Middle frontal gyrus (tissue), 1 donor: ENCODE results near the gene ARID3C.

ENCODE experiments used
- DNase-seq: peaks from one replicate; pipeline ENCODE4 v3.0.0-alpha.2; 2015; ENCODE audit warnings: low spot score; ENCODE audit errors: extremely low spot score

The ARID3C gene

DNA sequence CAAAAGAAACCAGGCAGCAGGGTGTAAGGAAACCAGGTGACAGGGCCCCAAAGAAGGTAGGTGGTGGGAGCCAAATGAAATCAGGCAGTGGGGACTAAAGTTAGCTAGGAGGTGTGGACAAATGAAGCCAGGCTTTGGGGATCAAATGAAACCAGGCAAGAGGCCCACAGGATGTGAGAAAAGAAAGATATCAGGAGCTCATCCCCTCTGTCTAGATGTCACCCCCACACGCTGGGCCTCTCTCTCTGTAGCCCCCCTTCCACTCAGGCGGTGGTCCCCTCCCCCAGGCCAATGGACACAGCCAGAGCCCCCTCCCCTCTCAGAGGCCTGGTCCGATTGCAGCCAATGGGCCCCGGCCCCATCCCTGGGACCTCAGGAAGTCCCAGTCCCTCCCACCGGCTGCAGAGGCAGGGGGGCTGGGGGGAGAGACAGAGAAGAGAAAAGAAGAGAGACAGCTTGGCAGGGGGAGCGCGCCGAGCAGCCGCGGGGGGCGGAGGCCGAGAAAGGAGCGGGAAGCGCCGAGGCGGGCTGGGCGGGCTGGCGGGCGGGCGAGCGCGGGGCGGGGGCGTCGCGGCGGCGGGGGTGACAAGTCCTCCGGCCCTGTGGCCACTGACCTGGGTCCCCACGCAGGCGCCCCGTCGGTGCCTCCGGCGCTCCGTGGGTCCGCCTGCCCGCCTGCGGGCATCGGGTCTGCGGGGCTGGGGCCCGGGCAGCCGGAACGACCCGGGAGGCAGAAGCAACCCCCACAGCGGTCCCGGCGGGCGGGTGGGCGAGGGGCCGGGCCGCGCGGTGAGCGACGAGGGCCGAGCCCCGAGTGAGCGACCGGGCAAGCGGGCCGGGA lies 51.2 kb downstream of the ARID3C start:
- DNase-seq = no peak

DNA sequence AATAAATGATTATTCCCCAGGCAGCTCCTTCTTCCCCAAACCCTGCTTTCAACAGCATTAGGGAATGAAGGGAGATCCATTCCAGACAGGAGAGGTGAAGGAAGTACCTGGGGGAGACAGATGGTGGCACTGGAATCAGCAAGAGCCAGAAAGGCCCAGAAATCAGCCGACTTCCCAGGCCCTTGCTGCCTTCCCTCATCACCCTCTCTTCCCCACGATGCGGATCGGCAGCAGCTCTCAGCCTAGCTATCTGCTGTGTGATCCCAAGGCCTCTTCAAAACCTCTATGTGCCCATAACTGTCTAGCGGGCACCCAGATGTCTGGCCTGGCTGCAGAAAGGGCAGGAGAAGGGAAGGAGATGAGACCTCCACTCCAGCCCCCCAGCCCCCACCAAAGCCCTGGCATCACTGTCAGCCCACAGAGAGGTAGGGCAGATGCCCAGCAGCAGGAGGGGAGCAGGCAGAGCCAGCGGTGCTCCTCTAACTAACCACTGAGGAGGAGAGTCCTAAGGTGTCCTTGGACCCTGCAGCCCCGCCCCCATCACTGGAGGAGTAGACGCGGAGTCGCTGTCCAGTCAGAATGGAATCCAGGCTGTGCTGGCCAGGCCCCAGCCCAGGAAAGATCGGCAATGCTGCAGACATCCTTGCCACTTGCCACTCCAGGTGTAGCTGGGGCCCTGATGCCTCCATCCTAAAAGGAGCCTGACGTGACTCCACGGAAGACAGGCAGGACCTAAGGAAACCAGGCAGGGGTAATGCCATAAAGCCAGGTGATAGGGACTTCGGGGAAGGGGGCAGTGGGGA lies 52.1 kb downstream of the ARID3C start:
- DNase-seq = no peak

DNA sequence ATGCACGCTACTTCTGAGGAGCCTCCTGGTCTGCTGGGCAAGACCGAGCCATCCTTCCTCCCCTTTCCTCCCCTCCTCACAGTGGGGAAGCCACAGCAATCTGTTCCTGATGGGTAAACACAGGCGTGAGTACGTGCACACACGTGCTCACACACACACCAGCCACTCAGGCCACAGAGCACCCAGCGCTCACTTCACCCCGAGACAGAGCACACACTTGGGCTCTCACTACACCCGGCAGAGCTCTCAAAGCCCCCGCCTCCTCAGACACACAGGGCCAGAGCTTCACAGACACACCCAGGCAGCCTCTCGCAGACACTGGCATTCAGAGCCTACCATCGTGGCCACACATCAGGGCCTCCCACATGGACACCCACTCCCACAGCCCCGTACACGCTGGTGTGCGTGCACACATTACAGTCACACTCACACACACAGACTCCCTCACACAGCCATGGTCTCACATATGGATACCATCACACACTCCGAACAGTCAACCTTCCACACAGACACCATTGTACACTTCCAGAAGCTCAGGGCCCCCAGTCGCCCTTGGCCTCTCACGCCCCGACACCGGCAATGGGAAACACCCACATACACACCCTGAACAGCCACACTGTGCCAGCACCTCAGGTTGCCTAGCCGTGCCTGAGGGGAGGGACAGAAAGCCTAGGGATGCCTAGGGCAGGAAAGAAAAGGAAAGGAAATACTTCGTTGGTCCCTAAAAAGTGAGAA lies 52.8 kb downstream of the ARID3C start:
- no peak for DNase-seq

DNA sequence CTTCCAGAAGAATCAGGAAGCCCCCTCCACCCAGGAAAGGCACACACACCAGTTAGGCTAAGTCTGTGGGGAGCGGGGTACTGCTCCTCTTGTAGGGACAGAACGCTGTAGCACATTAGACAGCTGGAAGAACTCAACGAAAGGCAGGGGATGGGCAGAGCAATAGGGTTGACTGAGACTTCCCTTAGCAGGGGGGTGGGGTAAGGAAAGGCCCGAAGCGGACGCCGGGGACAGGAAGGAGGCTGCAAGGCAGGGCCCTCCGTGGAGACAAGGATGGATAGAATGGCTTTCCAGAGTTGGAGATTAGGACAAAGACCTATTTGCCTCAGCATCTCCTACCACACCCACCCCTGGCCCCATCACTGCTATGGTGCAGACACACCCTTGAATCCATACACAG lies 53.6 kb downstream of the ARID3C start:
- no peak for DNase-seq

DNA sequence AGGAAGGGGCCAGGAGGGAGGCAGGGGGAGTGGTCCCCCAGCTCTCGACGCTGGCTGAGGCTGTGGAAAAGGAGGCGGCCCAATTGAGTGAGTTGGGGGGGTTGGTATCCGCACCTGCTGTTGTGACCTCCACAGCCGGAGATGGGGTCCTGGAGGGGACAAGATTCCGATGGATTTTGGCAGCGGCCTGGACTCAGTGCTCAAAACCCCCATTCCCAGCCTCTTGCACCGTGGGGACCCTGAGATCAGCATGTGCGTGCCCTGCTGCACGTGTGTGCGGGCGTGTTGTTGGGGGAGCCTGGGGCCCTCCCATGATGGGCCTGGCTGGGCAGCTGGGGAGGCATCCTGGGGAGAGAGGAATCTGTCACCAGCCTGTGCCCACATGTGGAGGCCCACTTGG lies 54.3 kb downstream of the ARID3C start:
- no peak for DNase-seq

DNA sequence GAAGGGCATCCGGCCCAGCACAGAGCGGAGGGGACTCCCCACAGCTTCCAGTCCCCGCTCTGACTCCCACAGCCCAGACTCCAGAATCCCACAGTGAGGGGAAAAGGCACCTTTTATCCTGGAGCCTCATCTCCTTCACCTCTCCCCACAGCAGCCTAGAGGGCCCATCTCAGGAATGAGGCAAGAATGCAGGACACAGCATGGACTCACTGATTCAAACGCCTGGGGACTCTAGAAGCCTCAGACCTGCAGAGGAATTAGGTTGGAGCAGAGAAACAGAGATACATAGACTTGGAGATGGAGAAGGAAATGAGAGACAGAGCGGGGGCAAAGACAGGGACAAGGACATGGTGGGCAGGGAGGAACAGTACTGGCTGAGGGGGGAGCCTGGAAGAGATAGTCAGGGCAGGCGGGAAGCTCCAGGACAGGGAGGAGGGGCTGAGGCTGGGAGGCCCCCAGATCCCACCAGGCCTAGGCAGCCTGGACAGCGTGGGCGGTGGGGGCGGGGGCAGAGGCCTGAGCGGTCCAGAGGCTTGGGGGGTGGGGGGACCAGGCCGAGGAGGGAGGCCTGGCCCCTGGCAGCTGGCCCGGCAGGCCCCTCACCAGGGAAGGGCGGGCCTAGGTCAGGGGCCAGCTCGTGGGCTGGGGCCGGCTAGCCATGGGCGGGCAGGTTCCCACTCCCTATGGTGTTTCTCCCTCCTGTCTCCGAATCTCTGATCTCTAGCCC lies 55.1 kb downstream of the ARID3C start:
- no peak for DNase-seq

DNA sequence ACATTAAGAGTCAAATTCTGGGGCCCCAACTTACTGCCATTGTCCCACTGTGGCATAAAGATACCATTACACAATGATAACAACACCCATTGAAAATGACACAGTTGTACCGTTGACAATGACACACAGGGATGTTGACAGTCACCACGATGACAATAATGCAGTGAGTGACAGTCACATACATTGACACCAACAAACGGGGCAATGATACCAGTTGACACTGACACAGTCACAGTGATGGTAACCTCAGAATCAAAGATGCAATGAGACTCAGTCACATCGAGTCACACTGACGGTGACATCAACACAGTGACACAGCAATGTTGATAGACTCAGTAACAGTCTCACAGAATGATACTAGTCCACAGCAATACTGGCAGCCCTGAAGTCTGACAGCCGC lies 56.2 kb downstream of the ARID3C start:
- DNase-seq = no peak

DNA sequence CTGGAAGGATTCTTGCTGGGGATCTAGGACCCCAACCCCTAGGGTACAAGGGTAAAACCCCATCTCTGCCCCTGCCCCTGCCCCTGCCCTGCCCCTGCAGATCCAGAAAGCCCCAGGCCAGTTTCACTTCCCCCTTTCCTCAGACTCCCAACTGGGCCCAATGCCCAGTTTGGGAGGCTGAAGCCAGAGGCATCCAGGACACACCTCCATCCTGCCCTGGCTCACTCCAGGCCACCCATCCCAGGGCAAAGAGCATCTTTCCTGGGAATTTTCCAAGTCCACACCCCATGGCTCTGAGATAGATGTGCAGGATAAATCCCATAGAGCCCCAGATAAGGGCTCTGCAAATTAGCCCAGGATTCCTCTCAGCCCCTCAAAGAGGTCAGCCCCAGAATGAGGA lies 56.8 kb downstream of the ARID3C start:
- DNase-seq = no peak

DNA sequence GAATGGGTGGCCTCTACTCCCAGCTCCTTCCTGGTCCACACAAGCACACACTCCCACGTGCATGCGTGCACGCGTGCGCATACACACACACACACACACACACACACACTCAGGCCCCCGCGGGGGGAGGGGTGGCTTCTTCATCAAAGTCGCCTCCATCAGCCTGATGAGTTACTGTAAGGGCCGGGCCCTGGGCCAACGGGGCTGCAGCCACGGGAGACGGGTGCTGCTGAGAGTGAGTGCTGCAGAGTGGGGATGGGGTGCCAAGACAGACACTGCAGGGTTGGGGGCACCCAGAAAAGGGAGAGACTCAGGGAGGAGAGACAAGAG lies 57.4 kb downstream of the ARID3C start:
- DNase-seq = no peak
